Vagina (tissue), 2 donors: ENCODE data around the gene TXN.

Experiments used
- POLR2A ChIP-seq, 2 donors: fragments of 450-650 bp; IDR thresholded peaks; one replicate each; pipeline ENCODE4 v1.6.1; 2017; ENCODE audit warnings: antibody characterized with exemption in 2 of 2, mild to moderate bottlenecking in 2 of 2, moderate library complexity in 2 of 2
- POLR2AphosphoS5 ChIP-seq, 2 donors: sonication (generic); formaldehyde crosslinking; IDR thresholded peaks; one replicate each; pipeline ENCODE4 v1.9.0; 2017; ENCODE audit warnings: antibody characterized with exemption in 2 of 2, mild to moderate bottlenecking in 2 of 2, low read depth in 1 of 2; ENCODE audit not compliant: insufficient read depth in 1 of 2

DNA sequence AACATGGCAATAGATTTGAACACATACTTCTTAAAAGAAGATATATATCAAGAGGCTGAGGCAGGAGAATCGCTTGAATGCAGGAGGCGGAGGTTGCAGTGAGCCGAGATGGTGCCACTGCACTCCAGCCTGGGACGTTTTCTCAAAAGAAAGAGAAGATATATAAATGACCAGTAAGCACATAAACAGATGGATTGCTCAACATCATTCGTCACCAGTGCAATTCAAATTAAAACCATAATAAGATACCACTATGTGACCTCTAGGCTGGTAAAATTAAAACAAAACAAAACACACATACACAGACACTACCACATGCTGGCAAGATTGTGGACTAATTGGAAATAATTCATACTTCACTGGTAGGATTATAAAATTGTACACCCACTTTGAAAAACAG lies 5.3 kb upstream of the TXN start:
- TF ChIP-seq POLR2A (IDR thresholded peaks at IDR 0.05) = no peak
- TF ChIP-seq POLR2AphosphoS5 (IDR thresholded peaks at IDR 0.05; ENCODE audit: insufficient read depth in 1 of 2, low read depth in 1 of 2) = no peak
